ENCODE results near the gene SSX4. TPM values are rescaled to one million over a fixed set of nuclear protein-coding genes. Genes with fewer than 3 reads are reported as not detected.
"Not testable (repeated sequence)": the region's sequence is repeated elsewhere in the genome, so short reads cannot be mapped to it uniquely, and the experiment has no call there.

Gene SSX4, protein sequence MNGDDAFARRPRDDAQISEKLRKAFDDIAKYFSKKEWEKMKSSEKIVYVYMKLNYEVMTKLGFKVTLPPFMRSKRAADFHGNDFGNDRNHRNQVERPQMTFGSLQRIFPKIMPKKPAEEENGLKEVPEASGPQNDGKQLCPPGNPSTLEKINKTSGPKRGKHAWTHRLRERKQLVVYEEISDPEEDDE
- not detected for polyA plus RNA-seq (ENCODE audit: insufficient read length)

- DNase-seq, result not testable (repeated sequence)
These were observed at the start of gene SSX4 for GRCh38 chrX:48383239-48383638. TSS of gene SSX4 (plus strand) at chrX:48383539. CDS start at chrX:48384054, 515 bp downstream.

GRCh38 chrX:48346059-48346458 is 37.3 kb upstream of the SSX4 start:
- DNase-seq, result not testable (repeated sequence)

DNA sequence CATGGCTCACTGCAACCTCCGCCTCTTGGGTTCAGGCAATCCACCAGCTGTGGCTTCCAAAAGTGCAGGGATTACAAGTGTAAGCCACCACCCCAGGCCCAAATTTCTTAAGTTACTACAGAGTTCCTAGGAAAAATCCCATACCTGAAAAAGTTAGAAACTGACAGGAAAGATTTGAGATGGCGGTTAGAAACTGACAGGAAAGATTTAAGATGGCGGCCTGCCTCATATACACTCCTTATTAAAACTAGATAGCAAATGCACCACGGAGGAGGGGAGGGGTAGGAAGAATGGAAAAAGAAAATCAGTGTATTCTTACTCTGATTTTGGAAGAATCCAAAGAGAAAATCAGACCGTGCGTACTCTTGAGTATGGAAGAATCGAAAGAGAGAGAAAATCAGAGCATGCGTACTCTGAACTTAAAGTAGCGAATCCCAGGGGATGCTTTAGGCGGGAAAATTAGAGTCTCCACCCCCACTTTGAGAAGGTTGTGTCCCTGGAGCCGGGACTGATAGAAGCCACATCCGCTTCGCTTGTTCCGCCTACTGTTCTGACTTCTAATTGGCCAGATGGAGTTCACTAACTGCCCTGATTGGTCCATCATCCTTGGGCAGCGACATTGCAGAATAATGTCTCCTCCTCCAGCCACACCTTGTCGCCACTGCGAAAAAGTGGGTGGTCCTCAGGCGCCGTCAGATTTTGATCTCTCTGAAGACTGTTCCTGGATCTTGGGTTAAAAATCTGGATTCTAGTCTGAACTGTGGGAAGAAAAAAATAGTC is 26.8 kb upstream of the SSX4 start, which contains the start of gene SSX3:
SSX3 (minus strand) TSS at position 389 of the 780 bp plus-strand sequence. CDS start 1,454 bp downstream, outside the sequence.
- DNase-seq, result not testable (repeated sequence)

GRCh38 chrX:48357681-48358080 is 25.7 kb upstream of the SSX4 start:
- no peak for DNase-seq

DNA sequence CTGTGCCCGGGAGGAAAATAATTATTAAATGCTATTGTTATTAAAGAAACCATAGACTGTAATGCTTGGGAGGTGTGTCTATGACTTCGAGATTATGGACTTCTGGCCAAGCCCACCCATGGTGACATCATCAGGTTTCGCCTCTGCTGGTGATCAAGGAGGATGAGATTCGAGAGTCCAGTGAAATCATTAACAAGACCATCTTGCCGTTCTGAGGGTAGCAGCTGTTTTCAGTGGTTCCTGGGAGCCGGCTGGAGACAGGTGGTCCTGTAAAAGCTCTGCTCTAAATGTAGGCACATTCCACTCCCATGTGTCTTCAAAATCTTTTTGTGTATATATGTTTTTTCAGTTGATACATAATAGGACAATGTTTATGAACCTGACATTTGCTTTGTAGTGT is 24.1 kb upstream of the SSX4 start:
- DNase-seq, result not testable (repeated sequence)

- DNase-seq, result not testable (repeated sequence)
These were observed 15.5 kb upstream of the SSX4 start for GRCh38 chrX:48367717-48368408.

- not testable (repeated sequence) for DNase-seq
These were observed 12.9 kb upstream of the SSX4 start for GRCh38 chrX:48370408-48370807.

GRCh38 chrX:48396931-48397330 is 13.6 kb downstream of the SSX4 start:
- not testable (repeated sequence) for DNase-seq

GRCh38 chrX:48397825-48398224 is 14.5 kb downstream of the SSX4 start:
- not testable (repeated sequence) for DNase-seq

DNA sequence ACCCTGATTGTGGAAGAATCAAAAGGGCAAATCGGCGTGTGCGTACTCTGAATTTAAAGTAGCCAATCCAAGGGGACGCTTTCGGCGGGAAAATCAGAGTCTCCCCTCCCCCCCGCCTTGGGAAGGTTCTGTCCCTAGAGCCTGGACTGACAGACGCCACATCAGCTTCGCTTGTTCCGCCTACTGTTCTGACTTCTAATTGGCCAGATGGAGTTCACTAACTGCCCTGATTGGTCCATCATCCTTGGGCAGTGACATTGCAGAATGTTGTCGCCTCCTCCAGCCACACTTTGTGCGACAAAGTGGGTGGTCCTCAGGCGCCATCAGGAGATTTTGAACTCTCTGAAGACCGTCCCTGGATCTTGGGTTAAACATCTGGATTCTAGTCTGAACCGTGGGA is 28.5 kb downstream of the SSX4 start, which contains the start of gene SSX4B:
SSX4B (minus strand) TSS at position 101 of the 400 bp plus-strand sequence. CDS start 588 bp downstream, outside the sequence.
- not testable (repeated sequence) for DNase-seq

DNA sequence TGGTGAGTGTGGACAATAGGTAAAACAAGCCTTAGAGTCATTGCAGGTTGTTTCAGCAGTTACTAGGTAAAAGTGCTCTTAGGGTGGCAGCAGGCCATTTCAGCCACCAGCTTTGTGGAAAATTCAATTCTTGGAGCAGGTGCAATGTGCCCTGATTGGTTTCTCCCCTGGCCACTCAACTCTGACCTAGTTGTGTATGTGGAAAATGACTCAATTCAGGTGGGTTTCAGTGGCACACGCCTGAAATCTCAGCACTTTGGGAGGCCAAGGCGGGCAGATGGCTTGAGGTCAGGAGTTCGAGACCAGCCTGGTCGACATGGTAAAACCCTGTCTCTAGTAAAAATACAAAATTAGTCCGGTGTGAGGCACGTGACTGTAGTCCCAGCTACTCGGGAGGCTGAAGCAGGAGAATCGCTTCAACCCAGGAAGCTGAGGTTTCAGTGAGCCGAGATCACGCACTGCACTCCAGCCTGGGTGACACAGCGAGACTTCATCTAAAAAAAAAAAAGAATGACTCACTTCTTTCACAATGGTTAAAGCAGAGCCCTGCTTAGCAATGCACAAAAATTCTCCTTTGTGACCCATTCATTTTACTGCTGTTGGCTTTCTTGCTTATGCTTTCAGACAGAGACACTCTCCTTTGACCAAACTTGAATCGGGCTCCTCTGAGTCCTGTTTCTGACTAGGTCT is 43.8 kb downstream of the SSX4 start:
- DNase-seq, result not testable (repeated sequence)

DNA sequence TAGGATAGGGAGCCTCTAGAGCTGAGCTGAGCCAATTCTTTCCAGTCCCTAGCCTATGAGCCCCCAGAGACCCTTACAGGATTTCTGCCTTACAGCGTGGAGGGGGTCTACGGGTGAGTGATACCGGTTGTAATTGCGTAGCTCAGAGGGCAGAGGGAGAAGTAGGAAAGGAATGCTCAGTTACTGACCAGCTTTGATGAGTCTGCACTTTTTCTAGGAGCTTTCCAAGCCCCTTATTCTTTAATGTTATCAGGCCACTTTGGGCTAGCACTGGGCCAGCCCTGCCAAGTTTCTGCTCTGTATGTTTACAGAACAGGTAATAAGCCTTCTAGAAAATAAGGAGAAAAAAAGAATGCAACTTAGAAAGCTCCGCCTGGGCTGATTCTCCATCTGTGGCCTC is 46.3 kb downstream of the SSX4 start:
- not testable (repeated sequence) for DNase-seq

GRCh38 chrX:48430166-48430565 is 46.8 kb downstream of the SSX4 start:
- DNase-seq, result not testable (repeated sequence)

GRCh38 chrX:48433713-48434112 is 50.4 kb downstream of the SSX4 start:
- DNase-seq, result not testable (repeated sequence)

Other genes starting within 250 kb of the SSX4 start
- gene SSX5, start 186.7 kb upstream of the SSX4 start, polyA plus RNA-seq (ENCODE audit: insufficient read length), result not detected
- gene SSX1, start 128.1 kb upstream of the SSX4 start, polyA plus RNA-seq (ENCODE audit: insufficient read length), result not detected
- gene SSX3, start 26.8 kb upstream of the SSX4 start, polyA plus RNA-seq (ENCODE audit: insufficient read length), result not detected
- not detected for gene SSX4B, start 28.4 kb downstream of the SSX4 start, polyA plus RNA-seq (ENCODE audit: insufficient read length)
- 6.7 TPM for gene SLC38A5, start 86.7 kb downstream of the SSX4 start, polyA plus RNA-seq (ENCODE audit: insufficient read length)
- gene FTSJ1, start 92.7 kb downstream of the SSX4 start, polyA plus RNA-seq (ENCODE audit: insufficient read length), result 26.3 TPM
- gene PORCN, start 125.5 kb downstream of the SSX4 start, polyA plus RNA-seq (ENCODE audit: insufficient read length), result 3.1 TPM
- gene EBP, start 138.3 kb downstream of the SSX4 start, polyA plus RNA-seq (ENCODE audit: insufficient read length), result 20.0 TPM
- gene TBC1D25, start 156.2 kb downstream of the SSX4 start, polyA plus RNA-seq (ENCODE audit: insufficient read length), result 8.1 TPM
- 300 TPM for gene RBM3, start 190.9 kb downstream of the SSX4 start, polyA plus RNA-seq (ENCODE audit: insufficient read length)
- gene WDR13, start 214.0 kb downstream of the SSX4 start, polyA plus RNA-seq (ENCODE audit: insufficient read length), result 108 TPM